Measurements from ENCODE around the gene OTULIN. TPM values are rescaled to one million over a fixed set of nuclear protein-coding genes. Genes with fewer than 3 reads are reported as not detected.
A peak's percentile ranks its signal among the peaks of the same experiment; 100 is the strongest.

The OTULIN gene
- total and polyA plus RNA-seq, 2 of the 13 experiments (the other 11 are each of a cell fraction or from before 2014, with no cell fraction given): 7.0 to 34.8 TPM

- peak overlapping the region; percentile 82 for H3K4me2 ChIP-seq (ENCODE audit: low read depth, low read length)
- in situ Hi-C loops (cut with HindIII; ENCODE audit: extremely low pct_ligation_motif_present, low pct_unique_long_range_greater_than_20kb): no loop called here
- H3K4me1 ChIP-seq (ENCODE audit: insufficient read depth, low read length): peaks cover 68% of the 10 kb centered on the region
- no peaks in the 10 kb centered on the region; a peak in 1 of 5 replicates for H3K36me3 ChIP-seq (replicated peaks in 1 of 2; ENCODE audit: control insufficient read depth in 1 of 2, insufficient read depth in 2 of 2, low read length in 2 of 2)
- no peaks in the 10 kb centered on the region for H3K27me3 ChIP-seq (ENCODE audit: control insufficient read depth in 1 of 2, insufficient read depth in 2 of 2, low read length in 2 of 2)
- peak; percentile 41 for DNase-seq (ENCODE audit: low spot score)
- peak; percentile 46 for ATAC-seq
- H4K20me1 ChIP-seq (ENCODE audit: insufficient read depth, low read length): peaks cover 16% of the 10 kb centered on the region
- no TSS peak for BruUV-seq (replicated peaks)
- CTCF ChIA-PET (ENCODE audit: low intra/inter-chr PET ratio, low total read pairs): no interaction called here
- peaks cover 60% of the 10 kb centered on the region for H3K79me2 ChIP-seq (ENCODE audit: insufficient read depth, low read length)
- H3K27ac ChIP-seq (ENCODE audit: extremely low read length, insufficient read depth, low read length): peak overlapping the region; percentile 82
- POLR2A ChIA-PET: no interaction called here
- intact Hi-C loops (cut with micrococcal nuclease; ENCODE audit: unreplicated experiment): loop anchor here (2.0 to 10.0 kb wide), 2 partner anchors 343 to 521 kb away; partner anchors contain the start of gene TRIO
- peak overlapping the region; percentile 83 to 91 (median 86) for H3K4me3 ChIP-seq (replicated peaks in 1 of 3; ENCODE audit: insufficient read depth in 1 of 3, low read depth in 2 of 3, low read length in 3 of 3)
- no peak for FAIRE-seq
- no peak overlapping the region for H2AFZ ChIP-seq (ENCODE audit: low read length)
- WGBS (ENCODE audit: low lambda C conversion rate): 22% methylated on average over 4 of the region's 7 CpGs
- TF ChIP-seq TBX2 (CRISPR knock-in tag; IDR thresholded peaks at IDR 0.05; ENCODE audit: borderline replicate concordance): 0 out of 2 replicates have a peak, but pooled peaks have one; percentile 19
- no peak for TF ChIP-seq ISL2 (CRISPR knock-in tag; IDR thresholded peaks at IDR 0.05)
- no peak for TF ChIP-seq NCOA2 (CRISPR knock-in tag; IDR thresholded peaks at IDR 0.05)
- TF ChIP-seq POLR2AphosphoS5 (IDR thresholded peaks at IDR 0.05; ENCODE audit: low read depth, low read length): no peak
- TF ChIP-seq TFAP4 (IDR thresholded peaks at IDR 0.05; ENCODE audit: borderline replicate concordance, low read depth): no peak
- TF ChIP-seq NFRKB (IDR thresholded peaks at IDR 0.05): no peak
- TF ChIP-seq, protein P1, sequence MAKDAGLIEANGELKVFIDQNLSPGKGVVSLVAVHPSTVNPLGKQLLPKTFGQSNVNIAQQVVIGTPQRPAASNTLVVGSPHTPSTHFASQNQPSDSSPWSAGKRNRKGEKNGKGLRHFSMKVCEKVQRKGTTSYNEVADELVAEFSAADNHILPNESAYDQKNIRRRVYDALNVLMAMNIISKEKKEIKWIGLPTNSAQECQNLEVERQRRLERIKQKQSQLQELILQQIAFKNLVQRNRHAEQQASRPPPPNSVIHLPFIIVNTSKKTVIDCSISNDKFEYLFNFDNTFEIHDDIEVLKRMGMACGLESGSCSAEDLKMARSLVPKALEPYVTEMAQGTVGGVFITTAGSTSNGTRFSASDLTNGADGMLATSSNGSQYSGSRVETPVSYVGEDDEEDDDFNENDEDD (CRISPR knock-in tag; IDR thresholded peaks at IDR 0.05; ENCODE audit: borderline replicate concordance): peak; percentile 48; the same call in 1 of the 2 replicates
- TF ChIP-seq BHLHE40 (IDR thresholded peaks at IDR 0.05; ENCODE audit: low read length): peak; percentile 89
- TF ChIP-seq ZNF138 (CRISPR knock-in tag; IDR thresholded peaks at IDR 0.05; ENCODE audit: low read depth): 0 out of 2 replicates have a peak, but pooled peaks have one; percentile 46
- TF ChIP-seq ZNF20 (CRISPR knock-in tag; IDR thresholded peaks at IDR 0.05): 0 out of 2 replicates have a peak, but pooled peaks have one; percentile 13
- TF ChIP-seq, protein P2, sequence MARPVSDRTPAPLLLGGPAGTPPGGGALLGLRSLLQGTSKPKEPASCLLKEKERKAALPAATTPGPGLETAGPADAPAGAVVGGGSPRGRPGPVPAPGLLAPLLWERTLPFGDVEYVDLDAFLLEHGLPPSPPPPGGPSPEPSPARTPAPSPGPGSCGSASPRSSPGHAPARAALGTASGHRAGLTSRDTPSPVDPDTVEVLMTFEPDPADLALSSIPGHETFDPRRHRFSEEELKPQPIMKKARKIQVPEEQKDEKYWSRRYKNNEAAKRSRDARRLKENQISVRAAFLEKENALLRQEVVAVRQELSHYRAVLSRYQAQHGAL (CRISPR knock-in tag; IDR thresholded peaks at IDR 0.05; ENCODE audit: not compliant biosample characterization): no peak
- TF ChIP-seq, protein P3, sequence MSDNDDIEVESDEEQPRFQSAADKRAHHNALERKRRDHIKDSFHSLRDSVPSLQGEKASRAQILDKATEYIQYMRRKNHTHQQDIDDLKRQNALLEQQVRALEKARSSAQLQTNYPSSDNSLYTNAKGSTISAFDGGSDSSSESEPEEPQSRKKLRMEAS (IDR thresholded peaks at IDR 0.05): peak; percentile 72
- H3K9me3 ChIP-seq (ENCODE audit: low read length): no peaks in the 10 kb centered on the region
- peak overlapping the region; percentile 76 for H3K9ac ChIP-seq (ENCODE audit: insufficient read depth, low read depth, low read length)
These were observed 1.4 kb downstream of the OTULIN start for GRCh38 chr5:14665949-14666348.

All from HepG2 (cell line).